ENCODE measurements around the gene P2RY11. TPM values are rescaled to one million over a fixed set of nuclear protein-coding genes. Genes with fewer than 3 reads are reported as not detected.

Gene P2RY11
- total and polyA plus RNA-seq, 2 donors (not counting 1 experiment from before 2014, with no cell fraction given), result 25.8 to 27.1 TPM

DNA sequence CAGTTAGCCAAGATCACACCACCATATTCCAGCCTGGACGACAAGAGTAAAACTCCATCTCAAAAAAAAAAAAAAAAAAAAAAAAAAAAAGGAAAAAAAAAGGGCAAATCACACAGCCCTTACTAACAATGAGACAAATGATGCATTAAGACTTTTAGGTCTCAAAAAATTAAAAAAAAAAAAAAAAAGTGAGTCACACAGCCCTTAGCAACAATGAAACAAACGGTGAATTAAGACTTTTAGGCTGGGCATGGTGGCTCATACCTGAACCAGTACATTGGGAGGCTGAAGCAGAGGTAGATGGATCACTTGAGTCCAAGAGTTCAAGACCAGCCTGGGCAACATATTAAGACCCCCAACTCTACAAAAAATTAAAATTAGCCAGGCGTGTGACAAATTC is 40.6 kb downstream of the P2RY11 start:
- no peak overlapping the region for H3K27ac ChIP-seq (ENCODE audit: low read length in 2 of 2)
- H3K27me3 Mint-ChIP-seq, result no peaks in the 10 kb centered on the region
- H3K9me3 Mint-ChIP-seq (ENCODE audit: insufficient read depth), result no peaks in the 10 kb centered on the region
- WGBS (ENCODE audit: insufficient coverage), result 100% methylated on average over 1 of the region's 3 CpGs
- no peak overlapping the region for H3K9ac ChIP-seq (ENCODE audit: low read length)
- H2AFZ ChIP-seq (ENCODE audit: insufficient read depth, low read depth, low read length, poor library complexity, severe bottlenecking), result no peak overlapping the region
- H3K4me1 Mint-ChIP-seq, result no peaks in the 10 kb centered on the region
- no peaks in the 10 kb centered on the region for H3K27me3 ChIP-seq (replicated peaks in 1 of 4; ENCODE audit: control extremely low read depth in 1 of 4, control insufficient read depth in 3 of 4, insufficient read depth in 4 of 4, low read length in 3 of 4)
- ATAC-seq (ENCODE audit: low read depth) (no peak), DNase-seq (no peak)
- intact Hi-C loops (cut with micrococcal nuclease), result no loop called here
- TF ChIP-seq, protein P1, sequence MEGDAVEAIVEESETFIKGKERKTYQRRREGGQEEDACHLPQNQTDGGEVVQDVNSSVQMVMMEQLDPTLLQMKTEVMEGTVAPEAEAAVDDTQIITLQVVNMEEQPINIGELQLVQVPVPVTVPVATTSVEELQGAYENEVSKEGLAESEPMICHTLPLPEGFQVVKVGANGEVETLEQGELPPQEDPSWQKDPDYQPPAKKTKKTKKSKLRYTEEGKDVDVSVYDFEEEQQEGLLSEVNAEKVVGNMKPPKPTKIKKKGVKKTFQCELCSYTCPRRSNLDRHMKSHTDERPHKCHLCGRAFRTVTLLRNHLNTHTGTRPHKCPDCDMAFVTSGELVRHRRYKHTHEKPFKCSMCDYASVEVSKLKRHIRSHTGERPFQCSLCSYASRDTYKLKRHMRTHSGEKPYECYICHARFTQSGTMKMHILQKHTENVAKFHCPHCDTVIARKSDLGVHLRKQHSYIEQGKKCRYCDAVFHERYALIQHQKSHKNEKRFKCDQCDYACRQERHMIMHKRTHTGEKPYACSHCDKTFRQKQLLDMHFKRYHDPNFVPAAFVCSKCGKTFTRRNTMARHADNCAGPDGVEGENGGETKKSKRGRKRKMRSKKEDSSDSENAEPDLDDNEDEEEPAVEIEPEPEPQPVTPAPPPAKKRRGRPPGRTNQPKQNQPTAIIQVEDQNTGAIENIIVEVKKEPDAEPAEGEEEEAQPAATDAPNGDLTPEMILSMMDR (IDR thresholded peaks at IDR 0.05), result no peak
- no peak for TF ChIP-seq EZH2 (IDR thresholded peaks at IDR 0.05; ENCODE audit: borderline replicate concordance, insufficient read depth, low read depth, low read length, poor library complexity, severe bottlenecking)
- POLR2A ChIA-PET, result no interaction called here
- no peaks in the 10 kb centered on the region for H3K9me3 ChIP-seq (ENCODE audit: control extremely low read depth in 1 of 3, control insufficient read depth in 2 of 3, insufficient read depth in 1 of 3, low read length in 2 of 3)
- CTCF ChIA-PET, result no interaction called here
- H3K4me2 ChIP-seq (replicated peaks; ENCODE audit: low read depth, low read length, poor library complexity, severe bottlenecking), result no peak overlapping the region
- no peak overlapping the region for H3K4me3 Mint-ChIP-seq
- no peak overlapping the region for H3K27ac Mint-ChIP-seq
- no peaks in the 10 kb centered on the region for H3K79me2 ChIP-seq (ENCODE audit: control insufficient read depth, insufficient read depth, low read length)
- H4K20me1 ChIP-seq (ENCODE audit: control insufficient read depth, insufficient read depth, low read length, poor library complexity, severe bottlenecking), result no peaks in the 10 kb centered on the region
- H3K36me3 ChIP-seq (replicated peaks in 1 of 2; ENCODE audit: control extremely low read depth in 1 of 2, control insufficient read depth in 1 of 2, extremely low read depth in 1 of 2, insufficient read depth in 2 of 2, low read length in 1 of 2), result peaks cover 4 to 73% of the 10 kb centered on the region in 2 experiments
- H3K4me1 ChIP-seq (ENCODE audit: control insufficient read depth in 2 of 2, insufficient read depth in 2 of 2, low read length in 2 of 2), result no peaks in the 10 kb centered on the region
- H3K4me3 ChIP-seq (ENCODE audit: control extremely low read depth in 1 of 5, extremely low read depth in 1 of 5, insufficient read depth in 1 of 5, low read depth in 2 of 5, low read length in 4 of 5), result no peak overlapping the region

DNA sequence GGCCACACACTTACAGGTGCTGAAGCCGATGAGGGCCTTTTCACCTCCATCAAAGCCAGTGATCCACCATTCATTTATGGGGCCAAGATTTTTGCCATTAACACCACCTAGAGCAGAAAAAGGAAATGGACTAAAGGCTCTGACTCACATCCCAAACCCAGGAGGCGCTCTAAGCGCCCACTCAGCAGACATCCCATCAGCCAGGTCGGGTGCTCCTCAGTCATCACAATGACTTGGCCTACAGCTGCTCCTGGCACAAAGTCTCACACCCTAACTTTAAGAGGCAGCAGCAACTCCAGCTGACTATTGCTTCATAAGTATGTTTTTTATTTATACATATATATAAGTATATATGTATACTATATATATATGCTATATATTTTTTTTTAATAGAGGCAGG is 44.3 kb downstream of the P2RY11 start:
- no peak overlapping the region for H3K4me3 ChIP-seq (ENCODE audit: control extremely low read depth in 1 of 5, extremely low read depth in 1 of 5, insufficient read depth in 1 of 5, low read depth in 2 of 5, low read length in 4 of 5)
- WGBS (ENCODE audit: insufficient coverage), result 100% methylated on average over 3 of the region's 4 CpGs
- TF ChIP-seq EZH2 (IDR thresholded peaks at IDR 0.05; ENCODE audit: borderline replicate concordance, insufficient read depth, low read depth, low read length, poor library complexity, severe bottlenecking), result no peak
- TF ChIP-seq, protein P1 (IDR thresholded peaks at IDR 0.05), result no peak
- peaks cover 4 to 84% of the 10 kb centered on the region in 2 experiments for H3K36me3 ChIP-seq (replicated peaks in 1 of 2; ENCODE audit: control extremely low read depth in 1 of 2, control insufficient read depth in 1 of 2, extremely low read depth in 1 of 2, insufficient read depth in 2 of 2, low read length in 1 of 2)
- CTCF ChIA-PET, result no interaction called here
- Mint-ChIP-seq H3K4me3 (no peak overlapping the region), H3K27ac (no peak overlapping the region), H3K4me1 (no peaks in the 10 kb centered on the region), H3K9me3 (ENCODE audit: insufficient read depth) (no peaks in the 10 kb centered on the region), H3K27me3 (no peaks in the 10 kb centered on the region)
- H3K27ac ChIP-seq (ENCODE audit: low read length in 2 of 2), result no peak overlapping the region
- no peaks in the 10 kb centered on the region for H3K27me3 ChIP-seq (replicated peaks in 1 of 4; ENCODE audit: control extremely low read depth in 1 of 4, control insufficient read depth in 3 of 4, insufficient read depth in 4 of 4, low read length in 3 of 4)
- H3K79me2 ChIP-seq (ENCODE audit: control insufficient read depth, insufficient read depth, low read length), result no peaks in the 10 kb centered on the region
- DNase-seq (no peak), ATAC-seq (ENCODE audit: low read depth) (no peak)
- POLR2A ChIA-PET, result no interaction called here
- no peak overlapping the region for H3K4me2 ChIP-seq (replicated peaks; ENCODE audit: low read depth, low read length, poor library complexity, severe bottlenecking)
- H2AFZ ChIP-seq (ENCODE audit: insufficient read depth, low read depth, low read length, poor library complexity, severe bottlenecking), result no peak overlapping the region
- no peaks in the 10 kb centered on the region for H3K4me1 ChIP-seq (ENCODE audit: control insufficient read depth in 2 of 2, insufficient read depth in 2 of 2, low read length in 2 of 2)
- H3K9me3 ChIP-seq (ENCODE audit: control extremely low read depth in 1 of 3, control insufficient read depth in 2 of 3, insufficient read depth in 1 of 3, low read length in 2 of 3), result no peaks in the 10 kb centered on the region
- H4K20me1 ChIP-seq (ENCODE audit: control insufficient read depth, insufficient read depth, low read length, poor library complexity, severe bottlenecking), result no peaks in the 10 kb centered on the region
- H3K9ac ChIP-seq (ENCODE audit: low read length), result no peak overlapping the region
- intact Hi-C loops (cut with micrococcal nuclease), result no loop called here

Measured in B cell (primary cell).